ENCODE results near the gene CKS1B.
A peak's percentile ranks its signal among the peaks of the same experiment; 100 is the strongest.
"Not testable (repeated sequence)": the region's sequence is repeated elsewhere in the genome, so short reads cannot be mapped to it uniquely, and the experiment has no call there.

CKS1B gene

GRCh38 chr1:154966111-154966510, 8.4 kb upstream of the CKS1B start:
- DNase-seq: no peak

DNA sequence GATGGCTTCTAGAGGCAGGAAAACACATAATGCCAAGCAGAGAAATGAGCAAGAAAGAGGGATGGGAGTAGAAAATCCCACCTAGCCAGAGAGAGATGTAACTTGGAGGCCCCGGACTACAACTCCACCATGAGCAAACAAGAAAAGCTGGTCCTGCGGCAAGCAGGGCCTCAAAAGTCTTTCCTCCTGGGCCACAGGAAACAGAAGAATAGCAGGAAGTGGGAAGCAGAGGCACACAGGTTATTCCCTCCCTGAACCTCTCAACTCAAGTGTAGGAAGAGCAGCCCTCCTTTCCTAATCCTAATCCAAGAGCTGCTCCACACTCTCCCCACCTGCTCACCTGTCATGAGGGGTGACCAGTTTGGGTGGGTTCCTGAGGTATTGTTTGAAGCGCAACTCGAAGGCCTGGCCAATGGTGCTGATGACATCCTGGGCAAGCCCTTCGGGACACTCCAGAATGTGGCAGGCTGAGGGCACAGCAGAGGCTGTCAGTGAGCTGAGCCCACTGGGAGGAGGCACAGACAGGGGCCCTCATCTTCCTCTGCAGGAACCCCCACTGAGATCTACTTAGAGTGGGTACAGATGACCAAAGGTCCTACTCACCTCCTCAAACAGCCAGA, 7.0 kb upstream of the CKS1B start:
- no peak for DNase-seq

GRCh38 chr1:154968731-154969130, 5.8 kb upstream of the CKS1B start:
- no peak for DNase-seq

GRCh38 chr1:154969246-154969645, 5.2 kb upstream of the CKS1B start:
- DNase-seq: no peak

DNA sequence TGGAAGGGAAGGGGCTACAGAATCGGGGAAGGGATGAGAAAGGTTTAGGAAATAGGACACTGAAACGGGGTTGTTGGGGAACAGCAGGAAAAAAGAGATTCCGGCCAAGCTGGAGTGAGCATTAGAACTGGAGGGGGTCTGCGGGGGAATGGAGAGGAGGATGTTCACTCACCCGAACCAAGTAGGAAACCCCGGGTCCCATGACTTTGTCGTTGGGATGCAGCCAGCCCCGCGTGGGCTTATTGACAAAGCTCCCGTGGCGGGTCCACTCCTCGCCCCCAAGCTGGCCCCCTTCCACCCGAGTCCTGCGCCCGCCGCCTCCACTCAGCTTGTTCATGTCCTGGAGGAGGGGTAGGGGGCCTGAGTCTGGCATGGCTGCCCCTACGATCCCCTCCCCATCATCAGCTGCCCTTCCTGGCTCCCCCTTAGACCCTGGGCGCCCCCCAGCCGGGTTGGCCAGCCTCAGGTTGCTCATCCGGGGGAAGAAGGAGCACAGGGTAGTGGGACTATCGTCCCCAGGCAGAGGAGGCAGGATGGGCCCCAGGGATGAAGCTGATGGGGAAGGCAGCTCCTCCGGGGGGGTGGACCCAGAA, 4.5 kb upstream of the CKS1B start:
- no peak for DNase-seq

GRCh38 chr1:154970631-154971340, 3.7 kb upstream of the CKS1B start, which contains the start of gene SHC1:
Gene SHC1, minus strand, starts transcription at chr1:154970747. Its CDS starts 221 bp downstream, at chr1:154970526.
- peak; percentile 97 for DNase-seq

- no peak for DNase-seq
Measured at GRCh38 chr1:154971341-154971998, 3.0 kb upstream of the CKS1B start.

DNA sequence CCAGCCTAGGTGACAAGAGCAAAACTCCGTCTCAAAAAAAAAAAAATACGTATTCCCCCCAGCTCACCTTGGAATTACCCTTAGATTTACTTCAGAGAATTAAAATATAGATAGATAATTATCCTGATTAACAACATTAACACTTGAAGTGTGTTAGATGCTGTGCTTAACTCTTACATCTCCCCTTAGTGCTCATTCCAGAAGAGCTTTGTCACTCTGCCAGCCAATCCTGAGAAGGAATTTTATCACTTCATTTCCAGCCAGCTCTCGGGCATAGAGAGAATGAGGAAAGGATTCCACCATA, 2.3 kb upstream of the CKS1B start:
- DNase-seq: no peak

DNA sequence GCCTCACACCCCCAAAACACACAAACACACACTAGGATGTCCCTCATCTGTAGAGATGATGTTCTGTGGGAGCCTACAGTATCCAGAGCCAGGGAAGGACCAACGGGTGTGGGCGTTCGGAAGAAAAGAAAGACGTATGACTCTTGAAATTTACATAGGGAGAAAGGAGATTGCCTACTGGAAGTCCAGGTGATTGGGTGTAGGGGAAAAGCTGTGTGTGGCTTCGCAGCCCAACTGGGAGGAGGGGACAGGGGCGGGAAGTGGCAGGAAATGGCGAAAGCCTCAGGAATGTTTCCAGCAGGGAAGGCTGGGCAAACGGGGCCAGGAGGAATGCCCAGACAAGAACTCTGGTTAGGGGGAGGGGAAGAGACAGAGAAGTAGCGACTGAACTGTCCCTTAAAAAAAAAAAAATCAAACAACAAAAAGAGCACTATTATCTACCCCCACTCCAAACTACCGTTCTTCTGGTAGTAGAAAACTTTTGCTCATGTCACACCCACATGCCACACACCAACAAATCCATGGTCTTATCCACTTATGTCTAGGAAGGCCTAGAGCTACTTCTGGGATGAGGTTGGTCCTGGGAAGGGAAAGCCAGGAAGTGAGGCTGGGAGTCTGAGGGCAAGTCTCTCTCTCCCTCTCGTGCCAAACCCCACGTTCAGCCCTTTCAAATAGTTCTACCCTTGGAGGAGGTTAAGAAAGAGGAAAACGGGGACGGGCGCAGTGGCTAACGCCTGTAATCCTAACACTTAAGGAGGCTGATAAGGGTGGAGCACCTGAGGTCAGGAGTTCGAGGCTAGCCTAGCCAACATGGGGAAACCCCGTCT, 1.8 kb upstream of the CKS1B start:
- DNase-seq: peak; percentile 99

DNA sequence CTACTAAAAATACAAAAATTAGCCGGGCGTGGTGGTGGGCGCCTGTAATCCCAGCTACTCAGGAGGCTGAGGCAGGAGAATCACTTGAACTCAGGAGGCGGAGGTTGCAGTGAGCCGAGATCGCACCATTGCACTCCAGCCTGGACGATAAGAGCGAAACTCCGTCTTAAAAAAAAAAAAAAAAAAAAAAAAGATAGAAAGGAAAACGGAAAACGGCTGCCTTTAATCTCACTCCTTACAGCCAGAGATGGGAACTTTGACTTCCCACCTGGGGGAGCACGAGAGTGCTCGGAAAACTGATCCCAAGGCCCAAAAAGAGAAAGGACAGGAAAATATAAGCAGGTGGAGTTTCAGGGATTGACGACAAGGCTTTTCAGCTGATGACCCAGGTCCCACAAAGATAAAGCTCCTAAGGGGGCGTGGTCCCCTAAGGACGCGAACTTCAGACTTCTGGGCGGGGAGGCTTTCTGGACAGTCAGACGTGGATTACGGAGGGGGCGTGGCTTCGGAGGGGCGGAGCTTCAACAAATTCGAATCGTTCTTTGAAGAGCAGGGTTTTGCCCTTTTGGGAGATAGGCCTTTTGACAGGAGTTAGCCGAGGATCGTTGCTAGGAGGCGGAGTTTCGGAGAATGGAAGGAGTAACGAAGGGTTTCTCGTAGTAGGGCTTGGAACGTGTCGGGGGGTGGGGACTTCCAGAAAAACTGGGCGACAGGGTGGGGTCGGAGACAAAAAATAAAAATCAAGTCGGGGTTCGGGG, 958 bp upstream of the CKS1B start:
- peak; percentile 99 for DNase-seq

DNA sequence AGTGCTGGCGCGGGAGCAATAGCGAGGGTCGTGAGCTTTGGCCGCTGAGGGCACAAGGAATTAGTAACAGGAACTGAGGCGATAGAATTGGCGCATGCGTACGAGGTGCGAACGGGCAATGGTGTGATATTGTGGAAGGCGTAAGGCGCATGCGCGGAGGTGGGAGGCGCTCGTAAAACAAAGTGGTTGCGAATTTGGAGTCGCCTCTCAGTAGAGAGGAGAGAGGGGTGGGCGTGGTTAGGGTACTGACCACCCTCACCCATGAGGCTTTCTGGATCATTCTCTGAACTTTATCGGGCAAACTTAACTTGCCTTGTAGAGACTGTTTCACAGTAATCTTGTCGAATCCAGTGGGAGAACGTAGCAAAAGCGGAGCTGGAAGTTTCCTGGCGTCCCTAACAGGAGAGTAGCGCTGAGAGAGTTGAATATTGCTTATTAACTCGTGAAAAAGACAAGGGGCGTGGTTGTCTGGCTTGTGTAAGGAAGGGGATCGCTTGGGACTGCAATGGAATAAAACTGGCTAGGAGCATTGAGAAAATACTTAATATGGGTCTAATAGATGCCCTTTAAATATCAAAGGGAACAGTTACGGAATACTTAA, 427 bp downstream of the CKS1B start:
- DNase-seq: peak; percentile 97

- DNase-seq: peak; percentile 68
Measured at GRCh38 chr1:154975409-154976059, 1.1 kb downstream of the CKS1B start.

- not testable (repeated sequence) for DNase-seq
Measured at GRCh38 chr1:154977762-154978161, 3.3 kb downstream of the CKS1B start.

- no peak for DNase-seq
Measured at GRCh38 chr1:154978360-154978759, 3.9 kb downstream of the CKS1B start.

DNA sequence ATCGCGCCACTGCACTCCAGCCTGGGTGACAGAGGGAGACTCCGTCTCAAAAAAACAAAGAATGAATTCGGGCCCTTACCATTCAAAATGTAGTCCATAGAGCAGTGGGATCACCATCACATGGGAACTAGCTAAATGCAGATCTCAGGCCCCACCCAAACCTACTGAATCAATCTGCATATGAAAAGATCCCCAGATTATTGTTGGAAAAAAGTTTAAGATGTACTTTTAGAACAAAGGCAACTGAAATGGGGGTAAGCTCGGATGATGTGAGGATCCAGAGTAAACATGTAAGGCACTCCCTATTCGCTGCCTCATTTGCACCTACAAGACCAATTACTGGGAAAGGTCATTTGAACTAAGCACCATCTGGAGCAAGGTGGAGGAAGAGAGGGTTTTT, 7.9 kb downstream of the CKS1B start:
- DNase-seq: no peak

GRCh38 chr1:154982897-154983648, 8.6 kb downstream of the CKS1B start, which contains the start of gene FLAD1:
Gene FLAD1, plus strand, starts transcription at chr1:154983344. Its CDS starts 351 bp downstream, at chr1:154983695.
- DNase-seq: peak; percentile 99

DNA sequence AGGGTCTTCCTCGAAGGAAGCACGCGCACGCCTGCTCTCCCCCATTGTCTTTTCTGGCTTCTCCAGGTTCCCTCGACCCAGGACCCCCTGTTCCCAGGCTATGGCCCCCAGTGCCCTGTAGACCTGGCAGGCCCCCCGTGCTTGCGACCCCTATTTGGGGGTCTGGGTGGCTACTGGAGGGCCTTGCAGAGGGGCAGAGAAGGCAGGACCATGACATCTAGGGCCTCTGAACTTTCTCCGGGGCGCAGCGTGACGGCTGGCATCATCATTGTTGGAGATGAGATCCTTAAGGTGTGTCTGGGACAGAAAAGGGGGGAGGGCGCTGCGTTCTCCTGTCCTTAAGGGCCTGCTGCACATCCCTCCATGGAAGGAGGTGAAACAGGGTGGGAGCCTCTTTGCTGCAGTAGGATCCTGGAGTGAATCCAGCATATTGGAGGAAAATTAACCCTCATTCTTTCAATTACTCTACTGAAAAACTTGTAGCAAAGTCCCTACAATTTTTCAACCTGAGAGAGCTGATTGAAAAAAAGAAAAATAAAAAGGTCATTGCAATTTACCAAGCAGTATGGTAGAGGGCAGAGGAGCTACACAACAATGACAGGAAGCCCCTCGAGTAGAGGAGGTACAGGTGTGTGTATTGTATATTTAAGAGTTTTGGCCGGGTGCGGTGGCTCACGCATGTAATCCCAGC, 9.4 kb downstream of the CKS1B start:
- no peak for DNase-seq

- not testable (repeated sequence) for DNase-seq
Measured at GRCh38 chr1:154986736-154987135, 12.3 kb downstream of the CKS1B start.

- DNase-seq: no peak
Measured at GRCh38 chr1:154987326-154987725, 12.8 kb downstream of the CKS1B start.
